Activated CD8-positive, alpha-beta memory T cell treated with anti-CD3 and anti-CD28 coated beads, Interleukin-2, amount 50 U/mL, for 1 hour (primary cell): Measurements from ENCODE around the gene F2RL2.

ENCODE experiments used
- DNase-seq: peaks from one replicate; pipeline ENCODE4 v3.0.0-alpha.2; 2020; ENCODE audit errors: extremely low read depth

The F2RL2 gene, protein sequence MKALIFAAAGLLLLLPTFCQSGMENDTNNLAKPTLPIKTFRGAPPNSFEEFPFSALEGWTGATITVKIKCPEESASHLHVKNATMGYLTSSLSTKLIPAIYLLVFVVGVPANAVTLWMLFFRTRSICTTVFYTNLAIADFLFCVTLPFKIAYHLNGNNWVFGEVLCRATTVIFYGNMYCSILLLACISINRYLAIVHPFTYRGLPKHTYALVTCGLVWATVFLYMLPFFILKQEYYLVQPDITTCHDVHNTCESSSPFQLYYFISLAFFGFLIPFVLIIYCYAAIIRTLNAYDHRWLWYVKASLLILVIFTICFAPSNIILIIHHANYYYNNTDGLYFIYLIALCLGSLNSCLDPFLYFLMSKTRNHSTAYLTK

DNA sequence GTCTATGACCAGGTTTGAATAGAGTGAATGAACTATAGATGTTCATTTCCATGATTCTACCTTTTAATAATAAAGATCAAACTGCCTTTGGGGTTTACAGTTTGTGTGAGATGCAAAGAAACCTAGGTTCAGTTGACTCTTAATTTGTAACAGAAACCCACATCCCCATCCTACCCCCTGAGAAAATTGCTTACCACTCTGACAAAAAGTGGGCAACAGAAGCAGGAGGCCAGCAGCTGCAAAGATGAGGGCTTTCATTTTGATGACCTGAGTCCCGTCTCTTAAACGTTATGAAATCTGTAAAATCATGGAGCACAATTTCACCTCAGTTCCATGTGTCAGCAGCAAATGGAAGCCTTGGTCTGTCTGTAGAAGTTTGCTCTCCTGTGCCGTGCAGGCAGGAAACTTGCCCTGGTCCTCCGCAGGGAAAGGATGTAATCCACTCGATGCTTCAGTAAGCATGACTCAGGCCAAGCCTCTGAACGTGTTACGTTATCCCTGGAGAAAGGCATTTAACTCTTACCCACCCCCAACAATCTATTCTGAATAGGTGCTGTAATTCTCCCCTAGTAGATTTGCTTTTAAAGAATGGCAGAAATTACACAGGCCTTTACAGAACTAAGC is at the start of gene F2RL2:
Gene F2RL2, minus strand, starts transcription at position 431 of the 624 bp plus-strand sequence. Its CDS starts 173 bp downstream, at position 258.
- DNase-seq: no peak

DNA sequence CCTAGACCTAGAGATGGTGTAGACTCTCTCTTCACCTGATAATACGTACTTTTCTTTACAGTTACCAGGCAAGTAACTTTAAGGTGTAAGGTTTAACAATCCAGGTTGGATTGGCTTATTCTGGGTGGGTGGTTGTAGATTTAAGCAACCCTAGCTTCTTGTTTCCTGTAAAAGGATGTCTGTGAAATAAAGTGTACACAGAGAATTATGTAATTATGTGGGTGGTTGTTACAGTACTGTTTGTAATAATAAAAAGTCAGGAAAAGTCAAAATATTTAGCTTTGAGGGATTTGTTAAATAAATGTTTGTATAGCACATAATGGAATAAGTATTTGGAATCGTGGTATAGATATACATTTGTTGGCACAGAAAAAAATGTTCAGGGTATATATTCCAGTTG is 49.0 kb upstream of the F2RL2 start:
- DNase-seq: no peak

DNA sequence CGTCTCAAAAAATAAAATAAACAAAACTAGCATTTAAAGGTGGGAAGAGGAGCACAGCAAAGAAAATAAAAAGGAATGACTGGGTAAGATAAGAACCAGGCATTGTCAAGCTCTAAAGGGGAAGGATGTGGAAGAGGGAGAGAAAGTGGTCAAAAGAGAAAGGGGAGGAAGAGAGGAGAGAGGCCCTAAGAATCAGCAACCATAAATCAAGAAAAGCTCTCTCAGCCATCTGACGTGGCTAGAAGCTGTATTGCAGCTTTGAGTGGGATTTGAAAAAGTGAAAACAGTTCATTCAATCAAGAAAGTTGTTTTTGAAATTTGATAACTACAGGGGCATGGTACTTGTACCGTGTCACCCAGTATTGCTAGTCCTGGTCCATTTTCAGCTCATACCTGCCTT is 47.3 kb upstream of the F2RL2 start:
- DNase-seq: no peak

DNA sequence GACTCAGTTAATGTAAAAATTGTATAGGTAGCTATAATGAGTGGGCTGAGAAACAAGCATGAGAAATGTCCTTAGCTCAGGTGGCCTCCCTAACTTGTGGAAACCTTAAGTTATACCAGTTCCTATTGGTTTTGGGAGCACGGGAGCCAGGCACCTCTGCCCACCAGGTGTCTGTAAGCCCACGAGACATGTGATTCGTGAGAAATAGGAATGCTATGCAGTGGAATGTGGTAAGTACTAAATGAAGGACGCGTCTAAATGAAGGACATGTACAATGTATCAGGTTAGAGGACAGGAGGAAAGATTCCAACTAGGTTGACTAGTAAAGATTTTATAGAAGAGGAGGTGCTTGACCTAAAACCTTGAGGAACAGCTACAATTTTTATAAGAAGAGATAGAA is 46.0 kb upstream of the F2RL2 start:
- DNase-seq: no peak

DNA sequence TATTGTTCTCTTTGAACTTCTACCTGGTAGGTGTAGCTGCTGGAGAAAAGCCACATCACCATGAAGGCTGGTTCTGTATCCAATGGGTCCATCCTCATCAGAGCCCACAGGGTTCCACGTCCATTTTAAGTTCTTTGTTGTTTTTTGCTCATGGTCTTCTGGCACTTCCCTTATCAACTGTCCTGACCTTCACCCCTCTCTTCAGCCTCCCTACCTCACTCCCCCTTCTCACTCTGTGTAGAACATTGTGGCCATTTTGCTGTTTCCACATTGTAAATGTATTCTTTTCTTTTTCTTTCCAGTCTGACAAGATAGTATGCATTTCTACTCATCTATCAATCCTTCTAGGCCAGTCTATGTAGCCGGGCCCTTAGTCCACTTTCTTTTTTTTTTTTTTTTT is 44.3 kb upstream of the F2RL2 start:
- DNase-seq: no peak

DNA sequence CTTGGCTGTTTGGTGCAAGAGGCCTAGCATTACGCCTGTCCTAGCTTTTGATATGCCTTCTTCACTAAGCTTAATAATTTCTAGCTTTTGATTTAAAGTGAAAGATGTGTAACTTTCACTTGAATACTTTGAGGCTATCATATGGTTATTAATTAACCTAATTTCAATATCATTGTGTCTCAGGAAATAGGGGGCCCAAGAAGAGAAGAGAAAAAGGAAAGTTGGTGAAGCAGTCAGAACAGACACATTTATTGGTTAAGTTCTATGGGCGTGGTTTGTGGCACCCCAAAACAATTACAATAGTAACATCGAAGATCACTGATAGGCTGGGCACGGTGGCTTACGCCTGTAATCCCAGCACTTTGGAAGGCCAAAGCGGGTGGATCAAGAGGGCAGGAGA is 40.9 kb upstream of the F2RL2 start:
- no peak for DNase-seq

DNA sequence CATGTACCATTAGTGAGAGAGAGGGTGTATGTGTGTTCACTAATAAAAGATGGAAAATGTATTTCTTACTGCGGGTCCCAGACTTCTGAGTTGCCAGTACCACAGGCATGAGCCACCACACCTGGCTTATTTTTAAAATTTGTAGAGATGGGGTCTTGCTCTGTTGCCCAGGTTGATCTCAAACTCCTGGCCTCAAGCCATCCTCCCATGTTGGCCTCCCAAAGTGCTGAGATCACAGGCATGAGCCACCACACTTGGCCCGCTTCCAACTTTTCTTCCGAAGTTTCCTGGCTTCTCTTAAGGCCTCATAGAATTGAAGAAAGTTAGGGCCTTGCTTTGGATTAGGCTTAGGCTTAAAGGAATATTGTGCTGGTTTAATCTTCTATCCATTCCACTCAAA is 40.4 kb upstream of the F2RL2 start:
- DNase-seq: no peak

DNA sequence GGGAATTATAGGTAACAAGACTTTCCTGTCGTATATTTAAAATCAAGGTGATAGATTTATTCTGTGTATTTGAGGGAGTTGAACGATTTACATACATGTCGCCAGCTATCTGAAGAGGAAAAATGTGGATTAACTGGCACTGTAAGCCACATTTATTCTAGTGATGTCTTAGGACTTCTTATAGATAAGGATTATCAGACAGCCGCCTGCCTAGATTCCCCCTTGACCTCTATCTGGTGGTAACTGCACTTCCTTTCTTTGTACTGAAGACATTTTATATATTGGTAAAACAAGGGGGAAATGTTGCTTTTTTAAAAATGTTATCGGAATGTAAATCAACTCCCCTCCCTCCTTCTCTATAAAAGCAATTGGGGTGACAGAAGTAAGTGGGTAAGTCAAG is 39.3 kb upstream of the F2RL2 start:
- no peak for DNase-seq

DNA sequence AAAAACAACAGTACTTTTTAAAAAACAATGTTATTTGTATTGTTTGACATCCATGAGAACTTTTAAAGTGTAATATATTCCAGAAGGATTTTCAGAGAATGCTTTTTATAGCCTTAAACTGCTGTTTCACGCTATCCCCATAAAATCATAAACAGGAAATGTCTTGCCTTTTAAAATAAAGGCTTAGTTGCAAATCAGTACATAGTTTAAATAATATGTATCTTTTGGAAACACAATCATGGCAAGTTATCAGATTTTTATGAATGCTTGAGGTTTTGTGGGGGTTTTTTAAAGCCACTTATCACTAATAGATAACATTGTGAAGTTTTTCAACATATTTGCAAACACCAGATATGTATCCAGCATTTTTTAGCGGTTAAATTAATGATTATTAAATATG is 37.2 kb upstream of the F2RL2 start:
- no peak for DNase-seq

DNA sequence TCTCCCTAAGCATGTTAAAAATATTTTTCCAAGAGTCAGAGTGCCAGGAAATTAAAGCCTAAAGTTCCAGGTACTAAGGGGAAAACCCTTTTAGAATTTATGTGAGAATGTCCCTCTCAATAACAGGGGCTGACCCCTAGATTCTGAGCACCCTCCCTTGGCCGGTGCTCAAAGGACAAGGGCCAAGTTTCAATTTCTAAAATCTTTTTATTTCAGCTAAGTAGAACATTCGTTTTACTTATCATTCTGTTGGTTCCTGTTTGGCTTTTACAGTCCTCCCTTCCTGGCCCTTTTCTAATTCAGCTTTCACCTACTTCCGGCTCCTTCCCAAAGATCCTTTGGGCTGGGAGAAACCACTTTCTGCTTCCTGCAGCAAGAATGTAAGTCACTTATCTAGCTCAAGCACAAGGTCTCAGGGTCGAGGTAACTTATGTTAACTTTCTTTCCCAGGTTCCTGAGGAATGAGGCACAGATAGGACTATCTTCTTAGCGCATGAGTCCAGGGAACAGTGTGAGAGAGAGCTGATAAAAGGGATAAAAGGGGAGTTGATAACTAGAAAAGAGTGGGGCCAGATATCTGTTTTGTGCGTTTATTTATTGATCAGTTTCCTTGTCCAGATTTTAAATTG is 34.6 kb upstream of the F2RL2 start:
- DNase-seq: no peak

DNA sequence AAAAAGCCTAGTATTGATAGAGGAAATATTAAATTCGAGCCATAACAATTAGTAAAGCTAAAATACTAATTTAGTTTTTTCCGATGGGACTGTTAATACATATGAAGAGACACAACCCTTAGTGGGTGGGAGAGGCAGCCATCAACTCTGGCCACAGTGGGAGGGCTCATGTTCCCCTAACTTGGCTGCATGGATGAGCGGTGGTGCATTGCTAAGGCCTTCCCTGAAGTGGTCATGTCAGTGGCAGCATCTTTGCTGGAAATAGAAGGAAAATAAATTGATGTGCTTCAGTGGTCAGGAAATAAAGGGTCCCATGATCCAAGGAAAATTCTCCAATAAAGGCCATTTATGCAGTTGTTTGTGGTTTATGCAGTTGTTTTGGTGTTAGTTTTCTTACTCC is 33.9 kb upstream of the F2RL2 start:
- no peak for DNase-seq

DNA sequence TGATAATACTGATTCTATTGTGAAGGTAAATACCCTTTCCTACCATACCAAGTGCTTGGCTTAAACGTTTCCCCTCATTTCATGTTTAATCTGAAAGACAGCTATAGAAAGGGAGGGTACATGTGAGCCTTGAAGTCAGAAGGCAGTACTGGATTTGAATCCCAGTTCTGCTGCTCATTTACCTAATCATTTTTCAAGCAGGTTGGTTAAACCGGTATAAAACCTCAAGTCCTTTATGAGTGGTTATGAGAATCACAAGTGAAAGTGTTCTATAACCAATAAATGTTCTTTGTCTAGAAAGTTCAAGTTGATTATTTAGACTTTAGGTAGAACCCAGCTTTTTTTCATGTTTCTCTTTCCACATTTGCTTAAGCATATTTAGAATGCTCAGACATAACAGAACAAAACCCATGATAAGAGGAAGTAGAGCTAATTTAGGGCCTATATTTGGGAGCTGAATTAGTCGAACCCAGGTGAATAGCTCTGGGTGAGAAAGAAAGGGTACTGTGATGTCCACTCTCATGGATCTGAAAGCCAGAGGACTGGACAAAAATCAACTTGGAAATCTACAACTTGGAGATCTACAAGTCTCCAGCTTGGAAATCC is 29.7 kb upstream of the F2RL2 start:
- DNase-seq: no peak

DNA sequence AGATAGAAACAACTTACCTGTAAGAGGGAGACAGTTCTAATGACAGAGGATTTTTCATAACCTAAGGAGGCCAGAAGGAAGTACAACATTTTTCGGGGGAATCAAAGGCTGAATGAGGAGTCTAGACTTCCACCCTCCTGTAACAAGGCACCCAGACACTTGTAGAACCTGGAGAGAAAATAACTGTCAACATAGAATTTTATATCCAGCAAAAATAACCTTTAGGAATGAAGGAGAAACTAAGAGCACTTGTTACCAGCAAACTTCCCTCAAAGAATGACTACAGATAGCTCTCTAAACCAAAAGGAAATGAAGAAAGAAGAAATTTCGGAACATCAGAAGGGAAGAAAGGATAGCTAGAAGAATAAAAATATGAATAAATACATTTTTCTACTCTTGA is 25.9 kb upstream of the F2RL2 start:
- DNase-seq: no peak

DNA sequence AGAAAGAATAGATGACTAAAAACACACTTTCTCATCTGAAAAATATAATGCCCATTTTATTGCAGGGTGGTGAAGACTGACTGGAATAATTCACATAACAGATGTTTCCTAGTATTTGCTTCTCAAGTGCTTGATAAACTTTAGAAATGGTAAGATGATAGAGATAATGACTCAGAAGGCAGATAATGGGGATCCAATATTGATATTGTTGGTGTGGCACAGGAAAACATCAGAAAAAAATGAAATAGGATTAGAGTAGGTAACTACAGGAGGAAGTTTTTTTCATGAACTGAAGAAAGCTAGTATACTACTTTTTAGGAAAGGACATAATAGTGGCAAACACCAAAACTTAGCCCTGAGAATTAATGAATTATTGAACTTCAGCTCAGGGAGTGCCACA is 20.2 kb upstream of the F2RL2 start:
- DNase-seq: no peak

DNA sequence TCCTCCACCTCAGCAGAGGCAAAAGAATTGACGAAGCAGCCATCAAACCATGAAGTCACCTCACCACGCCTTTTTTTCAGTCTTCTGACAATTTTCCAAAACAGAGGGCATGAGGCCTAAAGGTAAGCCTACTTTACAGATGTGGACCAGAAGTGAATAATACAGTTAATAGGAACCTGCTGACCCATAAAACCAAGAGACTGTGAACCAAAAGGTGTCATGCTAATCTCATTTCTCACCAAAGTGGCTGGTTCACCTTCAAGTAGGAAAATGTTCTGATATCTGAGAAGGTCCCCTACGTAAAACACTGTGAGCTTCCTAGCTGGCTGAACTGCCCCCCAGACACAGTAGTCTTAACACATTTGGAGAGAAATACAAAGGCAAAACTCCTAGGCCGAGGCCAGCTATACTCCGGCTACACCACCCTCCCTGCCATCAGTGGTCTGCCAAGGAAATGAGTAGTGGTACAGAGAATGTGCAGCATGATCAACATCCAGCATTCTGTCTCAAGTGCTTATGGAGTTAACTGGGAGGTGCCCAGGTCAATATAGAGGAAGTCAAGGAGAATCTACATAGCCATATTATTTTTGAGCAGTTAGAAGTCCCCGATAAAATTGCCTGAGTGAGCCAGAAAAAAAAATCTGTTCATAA is 19.3 kb upstream of the F2RL2 start:
- no peak for DNase-seq

DNA sequence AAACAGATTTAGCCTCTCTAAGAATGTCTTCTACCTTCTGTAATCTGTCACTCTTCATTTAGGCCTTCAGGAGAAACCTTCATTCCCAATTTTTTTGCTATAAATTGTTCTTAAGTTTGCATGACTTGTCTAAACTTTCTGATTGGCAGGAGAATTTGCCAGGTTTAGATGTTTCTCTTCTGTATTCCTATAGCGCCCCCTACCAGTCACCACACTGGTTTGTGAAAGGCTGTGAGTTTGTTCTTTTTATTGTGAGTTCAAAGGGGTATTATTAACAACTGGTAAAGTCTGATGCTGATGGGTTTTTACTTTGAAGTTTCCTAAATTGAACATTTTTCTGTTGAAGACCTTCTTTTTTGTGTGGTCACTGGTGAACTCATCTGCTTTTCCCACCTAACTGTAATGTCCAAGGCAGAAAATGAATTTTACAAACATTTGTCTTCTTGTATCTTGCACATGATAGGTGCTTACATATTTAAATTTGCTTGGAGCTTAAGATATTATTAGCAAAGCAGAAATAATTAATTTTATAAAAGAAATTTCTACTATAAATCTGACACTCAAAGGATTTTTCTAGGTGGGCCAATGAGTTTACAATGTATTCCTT is 18.4 kb upstream of the F2RL2 start:
- peak; percentile 17 for DNase-seq

DNA sequence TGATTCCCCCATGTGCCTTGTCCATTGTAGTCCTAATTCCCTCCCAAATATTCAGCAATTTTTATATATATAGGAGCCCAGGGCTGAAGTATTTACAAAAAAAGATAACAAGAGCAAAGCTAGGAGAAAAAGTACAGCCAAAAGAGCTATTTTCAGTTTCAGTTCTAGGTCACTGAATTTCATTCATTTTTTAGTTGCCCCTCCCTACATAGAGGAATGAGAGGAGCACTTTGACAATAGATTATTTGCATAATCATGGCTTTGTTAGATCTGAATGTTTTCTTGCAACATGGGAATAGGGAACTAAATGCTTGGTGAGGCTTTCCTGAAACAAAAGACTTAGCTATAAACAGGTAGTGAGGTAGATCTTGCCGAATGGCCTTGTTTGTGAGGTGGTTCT is 15.3 kb upstream of the F2RL2 start:
- DNase-seq: no peak

DNA sequence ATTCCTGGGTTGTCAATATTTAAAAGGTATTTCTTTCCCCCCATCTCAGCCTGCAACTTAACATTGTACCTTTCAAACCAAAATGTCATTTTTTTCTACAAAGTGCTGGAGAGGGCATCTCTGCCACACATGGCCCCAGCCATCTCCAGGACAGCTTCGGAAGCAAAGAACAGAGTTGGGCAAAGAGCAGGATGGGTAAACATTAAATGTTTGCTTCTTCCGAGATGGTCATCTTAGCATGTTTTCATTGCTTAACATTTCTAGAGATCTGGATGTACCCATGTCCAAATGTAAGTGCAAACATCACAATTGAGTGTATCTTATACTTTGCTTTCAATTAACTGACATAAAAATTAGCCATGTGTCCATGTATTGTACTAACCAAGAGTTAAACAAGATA is 14.3 kb upstream of the F2RL2 start:
- DNase-seq: no peak

DNA sequence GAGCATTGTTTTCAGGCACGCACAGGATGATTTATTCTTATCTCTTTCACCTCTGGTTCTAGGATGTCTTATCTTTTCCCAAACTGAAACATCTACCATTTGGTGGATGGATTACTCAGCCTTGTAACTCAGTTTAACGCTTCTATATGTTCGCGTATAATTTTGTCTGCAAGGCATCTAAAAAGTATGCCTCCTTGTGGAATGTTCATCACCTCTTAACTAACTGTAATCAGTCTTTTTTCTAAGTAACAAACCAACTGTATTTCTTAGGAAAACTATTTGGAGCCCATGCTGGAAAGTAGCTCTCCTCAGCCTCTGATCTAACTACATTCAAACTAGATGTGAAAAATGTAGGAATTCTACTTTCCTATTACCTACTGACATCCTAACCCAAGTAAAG is 11.5 kb upstream of the F2RL2 start:
- no peak for DNase-seq

DNA sequence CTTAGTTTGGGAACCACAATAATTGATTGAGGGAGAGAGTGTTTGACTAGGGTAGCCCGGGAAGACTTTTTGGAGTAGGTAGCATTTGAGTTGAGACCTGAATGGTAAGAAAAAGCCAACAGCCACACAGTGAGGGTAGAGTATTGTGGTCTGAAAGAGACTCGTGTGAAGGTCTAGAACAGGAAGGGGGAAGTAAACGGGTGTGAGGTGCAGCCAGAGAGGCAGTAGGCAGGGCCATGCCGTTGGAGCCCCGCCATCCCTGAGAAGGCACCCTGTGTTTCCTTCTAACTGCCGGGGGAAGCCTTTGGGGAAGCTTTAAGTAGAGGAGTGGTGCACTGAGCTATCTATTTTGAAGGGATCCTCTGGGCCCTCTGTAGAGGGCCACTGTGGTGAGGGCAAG is 3.5 kb upstream of the F2RL2 start:
- no peak for DNase-seq

DNA sequence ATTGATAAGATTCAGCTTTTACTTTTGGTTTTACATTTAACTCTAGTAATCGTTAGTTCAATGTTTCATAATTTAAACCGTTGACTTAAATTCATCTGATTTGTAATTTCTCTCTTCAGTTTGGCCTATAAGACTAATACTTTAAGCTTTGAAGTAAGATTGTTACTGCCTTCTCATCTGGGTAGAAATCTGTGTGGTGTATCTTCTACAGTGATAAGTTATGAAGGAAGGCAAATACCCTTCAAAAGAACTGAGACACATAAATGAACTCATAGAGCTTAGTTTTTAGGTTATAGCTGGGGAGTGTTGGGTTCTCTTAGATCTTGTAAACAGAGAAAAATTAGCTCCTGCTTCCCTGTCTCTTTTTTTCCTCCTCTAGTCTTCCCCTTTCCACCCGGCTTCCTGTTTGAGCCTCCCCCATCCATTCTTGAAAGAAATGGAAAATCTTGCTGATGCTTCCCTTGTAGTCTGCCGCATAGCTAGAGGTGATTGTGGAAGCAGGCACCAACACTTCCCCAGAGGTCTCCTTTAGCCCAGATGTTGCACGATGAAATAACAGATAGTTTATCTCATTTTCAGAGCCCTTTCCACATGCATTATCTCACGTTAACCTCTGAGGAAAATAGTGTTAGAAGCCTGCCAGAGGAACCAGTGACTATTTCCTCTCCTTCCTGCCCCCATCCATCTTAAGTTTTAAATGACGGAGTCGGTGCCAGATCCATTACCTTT is 2.0 kb upstream of the F2RL2 start:
- no peak for DNase-seq
